Fibroblast of lung (primary cell): Measurements from ENCODE around the gene OR10J5. TPM values are rescaled to one million over a fixed set of nuclear protein-coding genes. Genes with fewer than 3 reads are reported as not detected.

Source experiments
- DNase-seq, 2 donors: peaks; one replicate each; pipeline versions ENCODE4 v3.0.0 to v3.0.0-alpha.2; 2010; ENCODE audit warnings: low read depth in 2 of 2
- H2AFZ ChIP-seq: 2 replicates; pipeline ENCODE4 v1.5.1; 2012; ENCODE audit warnings: low read length, control low read depth, inconsistent platforms
- H3K27ac ChIP-seq: 2 replicates; pipeline ENCODE4 v1.5.1; 2011; ENCODE audit warnings: low read length, control low read depth; ENCODE audit not compliant: insufficient read depth
- H3K27me3 ChIP-seq: 2 replicates; pipeline ENCODE4 v1.5.1; 2011; ENCODE audit warnings: mild to moderate bottlenecking, low read length; ENCODE audit not compliant: control insufficient read depth, insufficient read depth
- H3K36me3 ChIP-seq: 2 replicates; pipeline ENCODE4 v1.5.1; 2011; ENCODE audit warnings: low read length; ENCODE audit not compliant: control insufficient read depth, insufficient read depth
- H3K4me1 ChIP-seq: 2 replicates; pipeline ENCODE4 v1.5.1; 2011; ENCODE audit warnings: low read length; ENCODE audit not compliant: control insufficient read depth, insufficient read depth; ENCODE audit errors: extremely low read depth
- H3K4me2 ChIP-seq: 2 replicates; pipeline ENCODE4 v1.5.1; 2011; ENCODE audit warnings: low read length, control low read depth; ENCODE audit not compliant: insufficient read depth; ENCODE audit errors: extremely low read depth
- H3K4me3 ChIP-seq, 4 experiments: fragments of 200-600 bp in 1 of 4; sonication (generic) in 1 of 4; replicated peaks in 1 of 4; 2 replicates each; pipeline ENCODE4 v1.5.1; 2011 to 2016; ENCODE audit warnings: low read length in 4 of 4, low read depth in 3 of 4, mild to moderate bottlenecking in 3 of 4, control low read depth in 2 of 4, inconsistent platforms in 1 of 4, mixed read lengths in 1 of 4; ENCODE audit not compliant: insufficient read depth in 1 of 4; ENCODE audit errors: control extremely low read depth in 1 of 4
- H3K79me2 ChIP-seq: 2 replicates; pipeline ENCODE4 v1.5.1; 2012; ENCODE audit warnings: mild to moderate bottlenecking, low read length, inconsistent platforms; ENCODE audit not compliant: control insufficient read depth, insufficient read depth
- H3K9ac ChIP-seq: 2 replicates; pipeline ENCODE4 v1.5.1; 2011; ENCODE audit warnings: mild to moderate bottlenecking, low read length, control low read depth; ENCODE audit not compliant: insufficient read depth
- H3K9me3 ChIP-seq: 2 replicates; pipeline ENCODE4 v1.5.1; 2012; ENCODE audit warnings: low read depth, low read length; ENCODE audit not compliant: control insufficient read depth, insufficient read depth
- H4K20me1 ChIP-seq: 2 replicates; pipeline ENCODE4 v1.5.1; 2011; ENCODE audit warnings: low read length; ENCODE audit not compliant: control insufficient read depth, insufficient read depth; ENCODE audit errors: extremely low read depth
- CTCF ChIP-seq, 2 donors: IDR thresholded peaks in 1 of 2; conservative IDR thresholded peaks in 1 of 2; 1 replicate in 1 of 2; 2 replicates in 1 of 2; pipeline ENCODE4 v1.5.1; 2011 to 2012; ENCODE audit warnings: low read length in 2 of 2, control low read depth in 1 of 2, inconsistent platforms in 1 of 2, low read depth in 1 of 2, mild to moderate bottlenecking in 1 of 2
- EZH2 ChIP-seq: IDR thresholded peaks from 2 replicates; pipeline ENCODE4 v1.5.1; 2012; ENCODE audit warnings: low read length, control low read depth, mild to moderate bottlenecking; ENCODE audit errors: missing control alignments
- polyA plus RNA-seq, 2 donors: library from polyadenylated mRNA; depleted of rRNA in 1 of 2; stranded (reverse) in 1 of 2; unstranded in 1 of 2; fragments of >200 nt; gene quantifications; 2 replicates each; pipeline ENCODE4 v1.2.1, GENCODE V29; 2011 to 2012; ENCODE audit warnings: missing spikeins in 1 of 2
- total RNA-seq: library from RNA; depleted of rRNA; stranded (reverse); fragments of >200 nt; gene quantifications from 2 replicates; pipeline ENCODE4 v1.2.1, GENCODE V29; 2014

OR10J5 gene
- total and polyA plus RNA-seq, 2 donors (not counting 1 experiment from before 2014, with no cell fraction given) = not detected

GRCh38 chr1:159561497-159561896 lies 25.7 kb upstream of the OR10J5 start:
- TF ChIP-seq CTCF (conservative IDR thresholded peaks at IDR 0.05 in 1 of 2, IDR thresholded peaks at IDR 0.05 in 1 of 2; ENCODE audit: low read depth in 1 of 2, low read length in 2 of 2) = no peak
- TF ChIP-seq EZH2 = no peak
- H3K79me2 ChIP-seq = no peaks in the 10 kb centered on the region
- no peak overlapping the region for H3K4me2 ChIP-seq
- no peak overlapping the region for H3K27ac ChIP-seq
- no peaks in the 10 kb centered on the region for H3K4me1 ChIP-seq
- no peaks in the 10 kb centered on the region for H3K27me3 ChIP-seq
- DNase-seq = no peak
- H2AFZ ChIP-seq = no peak overlapping the region
- no peaks in the 10 kb centered on the region for H4K20me1 ChIP-seq
- no peaks in the 10 kb centered on the region for H3K9me3 ChIP-seq
- no peak overlapping the region for H3K9ac ChIP-seq
- H3K36me3 ChIP-seq = no peaks in the 10 kb centered on the region
- no peak overlapping the region for H3K4me3 ChIP-seq

GRCh38 chr1:159560599-159560998 lies 24.8 kb upstream of the OR10J5 start:
- Histone ChIP-seq H3K9ac (no peak overlapping the region), H3K27ac (no peak overlapping the region), H3K9me3 (no peaks in the 10 kb centered on the region), H3K27me3 (no peaks in the 10 kb centered on the region), H4K20me1 (no peaks in the 10 kb centered on the region), H3K36me3 (no peaks in the 10 kb centered on the region), H3K4me1 (no peaks in the 10 kb centered on the region), H3K4me3 (no peak overlapping the region), H2AFZ (no peak overlapping the region), H3K4me2 (no peak overlapping the region), H3K79me2 (no peaks in the 10 kb centered on the region)
- TF ChIP-seq CTCF (conservative IDR thresholded peaks at IDR 0.05 in 1 of 2, IDR thresholded peaks at IDR 0.05 in 1 of 2; ENCODE audit: low read depth in 1 of 2, low read length in 2 of 2) (no peak), EZH2 (no peak)
- DNase-seq = no peak

- no peak for TF ChIP-seq EZH2
- no peak for TF ChIP-seq CTCF (conservative IDR thresholded peaks at IDR 0.05 in 1 of 2, IDR thresholded peaks at IDR 0.05 in 1 of 2; ENCODE audit: low read depth in 1 of 2, low read length in 2 of 2)
- no peak overlapping the region for H3K4me2 ChIP-seq
- H3K4me3 ChIP-seq = no peak overlapping the region
- no peaks in the 10 kb centered on the region for H4K20me1 ChIP-seq
- H3K9me3 ChIP-seq = no peaks in the 10 kb centered on the region
- no peaks in the 10 kb centered on the region for H3K4me1 ChIP-seq
- H3K27me3 ChIP-seq = no peaks in the 10 kb centered on the region
- DNase-seq = no peak
- no peaks in the 10 kb centered on the region for H3K36me3 ChIP-seq
- no peaks in the 10 kb centered on the region for H3K79me2 ChIP-seq
- no peak overlapping the region for H3K27ac ChIP-seq
- no peak overlapping the region for H3K9ac ChIP-seq
- H2AFZ ChIP-seq = no peak overlapping the region
Observed at GRCh38 chr1:159556931-159557369, 21.1 kb upstream of the OR10J5 start.
